Measurements from ENCODE around the gene CDKAL1. TPM values are rescaled to one million over a fixed set of nuclear protein-coding genes. Genes with fewer than 3 reads are reported as not detected.
A peak's percentile ranks its signal among the peaks of the same experiment; 100 is the strongest.

The CDKAL1 gene
- total RNA-seq, 2 donors from 2014 or later: 23.5 to 26.4 TPM

DNA sequence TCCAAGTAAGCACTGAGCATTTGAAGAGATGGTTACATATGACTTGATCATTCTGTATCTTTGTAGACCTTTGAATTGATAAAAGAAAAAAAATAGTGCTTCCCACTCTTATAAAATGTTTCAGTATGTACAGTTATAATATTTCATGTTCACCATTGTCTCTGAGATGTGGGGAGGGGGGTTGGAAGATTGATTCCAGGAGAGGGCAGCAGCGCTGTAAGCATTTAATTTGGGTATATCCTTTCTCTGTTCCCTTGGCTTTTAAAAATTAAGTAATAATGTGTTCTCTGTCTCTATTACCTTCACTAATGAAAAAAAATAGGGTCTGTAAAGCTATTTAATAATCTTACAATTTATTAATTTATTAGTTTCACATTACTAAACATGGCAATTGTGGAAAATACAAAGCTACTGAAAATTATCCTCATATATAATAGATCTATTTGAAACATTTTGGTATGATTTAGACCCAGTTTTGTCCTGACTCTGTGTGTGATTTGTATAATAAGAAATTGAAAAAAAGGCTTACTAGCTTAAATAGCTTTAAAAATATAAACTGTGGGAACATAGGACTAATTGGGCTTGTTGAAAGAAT lies 341.2 kb downstream of the CDKAL1 start:
- Mint-ChIP-seq H3K4me1 (peaks cover 61% of the 10 kb centered on the region), H3K27me3 (ENCODE audit: insufficient read depth) (no peaks in the 10 kb centered on the region), H3K36me3 (ENCODE audit: low read depth) (no peaks in the 10 kb centered on the region), H3K27ac (peak overlapping the region; percentile 76), H3K9me3 (no peaks in the 10 kb centered on the region), H3K4me3 (no peak overlapping the region)
- no peak overlapping the region for H3K9ac ChIP-seq (ENCODE audit: extremely low read depth, low read length, poor library complexity, severe bottlenecking)
- WGBS, 2 experiments (ENCODE audit: insufficient coverage in 1 of 2, insufficient read length in 1 of 2): 33% methylated on average over 1 of the region's 1 CpG; no CpG with 5 or more reads in 1 of the 2 experiments
- H3K4me1 ChIP-seq (ENCODE audit: control insufficient read depth, insufficient read depth, low read length): peaks cover 18% of the 10 kb centered on the region
- H3K27ac ChIP-seq (ENCODE audit: low read depth, low read length): no peak overlapping the region
- H3K4me3 ChIP-seq (ENCODE audit: low read length): no peak overlapping the region
- no peaks in the 10 kb centered on the region for H3K27me3 ChIP-seq (ENCODE audit: control insufficient read depth, insufficient read depth, low read length, poor library complexity, severe bottlenecking)
- H3K9me3 ChIP-seq (ENCODE audit: control insufficient read depth, low read length): no peaks in the 10 kb centered on the region
- no peak for DNase-seq
- no peaks in the 10 kb centered on the region for H3K36me3 ChIP-seq (ENCODE audit: control insufficient read depth, insufficient read depth, low read length)
- peak; percentile 62 for TF ChIP-seq CTCF (conservative IDR thresholded peaks at IDR 0.05)

DNA sequence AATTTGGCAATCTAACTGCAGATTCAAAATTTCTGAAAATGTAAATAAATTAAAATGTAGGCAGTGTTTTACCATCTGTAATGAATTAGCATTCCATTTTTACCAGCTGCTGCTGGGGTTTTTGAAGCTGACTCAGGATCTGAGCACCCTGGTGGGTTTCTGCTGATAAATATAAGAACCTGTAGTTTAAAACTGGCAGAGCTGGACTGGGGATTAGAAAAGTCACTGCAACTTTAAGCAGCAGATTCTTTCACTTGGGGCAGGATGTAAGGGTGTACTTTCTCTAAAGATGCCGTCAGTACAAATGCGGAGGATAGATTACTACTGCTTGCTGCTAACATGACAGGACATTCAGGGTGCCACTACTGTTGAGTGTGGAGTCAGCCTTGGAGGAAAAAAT lies 341.8 kb downstream of the CDKAL1 start:
- no peaks in the 10 kb centered on the region for H3K27me3 ChIP-seq (ENCODE audit: control insufficient read depth, insufficient read depth, low read length, poor library complexity, severe bottlenecking)
- no peaks in the 10 kb centered on the region for H3K9me3 Mint-ChIP-seq
- H3K27ac Mint-ChIP-seq: no peak overlapping the region
- no peaks in the 10 kb centered on the region for H3K27me3 Mint-ChIP-seq (ENCODE audit: insufficient read depth)
- H3K4me1 ChIP-seq (ENCODE audit: control insufficient read depth, insufficient read depth, low read length): peaks cover 18% of the 10 kb centered on the region
- H3K36me3 ChIP-seq (ENCODE audit: control insufficient read depth, insufficient read depth, low read length): no peaks in the 10 kb centered on the region
- no peaks in the 10 kb centered on the region for H3K36me3 Mint-ChIP-seq (ENCODE audit: low read depth)
- no peak for DNase-seq
- WGBS, 2 experiments (ENCODE audit: insufficient coverage in 1 of 2, insufficient read length in 1 of 2): 79 to 81% methylated on average over 2 of the region's 2 CpGs
- peaks cover 61% of the 10 kb centered on the region for H3K4me1 Mint-ChIP-seq
- no peak for TF ChIP-seq CTCF (conservative IDR thresholded peaks at IDR 0.05)
- no peaks in the 10 kb centered on the region for H3K9me3 ChIP-seq (ENCODE audit: control insufficient read depth, low read length)
- H3K4me3 Mint-ChIP-seq: no peak overlapping the region
- no peak overlapping the region for H3K4me3 ChIP-seq (ENCODE audit: low read length)
- H3K27ac ChIP-seq (ENCODE audit: low read depth, low read length): peak overlapping the region; percentile 50
- no peak overlapping the region for H3K9ac ChIP-seq (ENCODE audit: extremely low read depth, low read length, poor library complexity, severe bottlenecking)

DNA sequence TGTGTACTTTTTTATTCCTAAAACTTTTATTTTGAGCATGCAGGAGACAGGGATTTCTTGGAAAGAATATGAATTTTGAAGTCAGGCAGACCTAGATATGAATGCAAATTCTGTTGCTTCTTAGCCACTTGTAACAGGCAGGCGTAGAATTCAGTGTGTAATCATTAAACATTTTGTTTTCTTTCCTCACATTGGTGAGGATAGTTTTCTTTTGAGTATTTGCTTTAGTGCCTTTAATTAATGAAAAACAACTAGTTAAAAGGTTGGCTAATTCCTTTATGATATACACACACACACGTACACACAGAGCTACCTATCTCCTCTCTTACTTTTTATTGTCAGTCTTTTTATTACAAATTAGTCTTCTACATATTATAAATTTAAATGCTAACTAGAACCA lies 342.3 kb downstream of the CDKAL1 start:
- no peak for TF ChIP-seq CTCF (conservative IDR thresholded peaks at IDR 0.05)
- no peaks in the 10 kb centered on the region for H3K27me3 ChIP-seq (ENCODE audit: control insufficient read depth, insufficient read depth, low read length, poor library complexity, severe bottlenecking)
- H3K27ac ChIP-seq (ENCODE audit: low read depth, low read length): no peak overlapping the region
- Mint-ChIP-seq H3K4me1 (peaks cover 58% of the 10 kb centered on the region), H3K9me3 (no peaks in the 10 kb centered on the region), H3K27me3 (ENCODE audit: insufficient read depth) (no peaks in the 10 kb centered on the region), H3K4me3 (no peak overlapping the region), H3K36me3 (ENCODE audit: low read depth) (no peaks in the 10 kb centered on the region), H3K27ac (no peak overlapping the region)
- H3K9ac ChIP-seq (ENCODE audit: extremely low read depth, low read length, poor library complexity, severe bottlenecking): no peak overlapping the region
- peaks cover 18% of the 10 kb centered on the region for H3K4me1 ChIP-seq (ENCODE audit: control insufficient read depth, insufficient read depth, low read length)
- no peak for DNase-seq
- H3K36me3 ChIP-seq (ENCODE audit: control insufficient read depth, insufficient read depth, low read length): no peaks in the 10 kb centered on the region
- H3K9me3 ChIP-seq (ENCODE audit: control insufficient read depth, low read length): no peaks in the 10 kb centered on the region
- H3K4me3 ChIP-seq (ENCODE audit: low read length): no peak overlapping the region
- WGBS, 2 experiments (ENCODE audit: insufficient coverage in 1 of 2, insufficient read length in 1 of 2): 94% methylated on average over 2 of the region's 2 CpGs; no CpG with 5 or more reads in 1 of the 2 experiments

All from endodermal cell (in vitro differentiated cells).